Measurements from ENCODE around the gene MCF2L2.

- no peak for TF ChIP-seq CTCF (IDR thresholded peaks at IDR 0.05)
- TF ChIP-seq POLR2A (IDR thresholded peaks at IDR 0.05): no peak
Observed at GRCh38 chr3:183327343-183327742, 101.1 kb downstream of the MCF2L2 start.
